ENCODE data around the gene APH1A. TPM values are rescaled to one million over a fixed set of nuclear protein-coding genes. Genes with fewer than 3 reads are reported as not detected.

APH1A gene
- polyA plus RNA-seq, 2 of the 4 experiments (the other 2 are of a cell fraction) = 109 to 118 TPM

GRCh38 chr1:150236614-150237100, 32.2 kb downstream of the APH1A start:
- POLR2A ChIA-PET = interaction anchor here (1.0 kb wide), 1 partner anchor 127 kb away, joined by 3 read pairs; the partner anchor contains the start of gene RPRD2
- TF ChIP-seq RNF2 (IDR thresholded peaks at IDR 0.05; ENCODE audit: borderline replicate concordance, low read depth) = no peak
- TF ChIP-seq RAD21 (conservative IDR thresholded peaks at IDR 0.05 in 1 of 2, IDR thresholded peaks at IDR 0.05 in 1 of 2) = peak in 1 of 2 experiments; percentile 29; a peak in 1 of 5 replicates
- peak; percentile 6; the same call in 2 of the 3 replicates for TF ChIP-seq CTCF (IDR thresholded peaks at IDR 0.05)
- TF ChIP-seq HOXA7 (CRISPR knock-in tag; IDR thresholded peaks at IDR 0.05) = no peak
- TF ChIP-seq HOXB13 (CRISPR knock-in tag; IDR thresholded peaks at IDR 0.05; ENCODE audit: low read depth) = 0 out of 2 replicates have a peak, but pooled peaks have one; percentile 2
- TF ChIP-seq GATA3 (IDR thresholded peaks at IDR 0.05; ENCODE audit: borderline replicate concordance) = no peak
- ATAC-seq (no peak), FAIRE-seq (no peak), DNase-seq (ENCODE audit: low read depth in 1 of 2, low spot score in 1 of 2) (peak in 1 of 2 experiments; percentile 82)
- H3K9me3 ChIP-seq = no peaks in the 10 kb centered on the region
- H3K27ac ChIP-seq = peak overlapping the region; percentile 65 to 81
- peak overlapping the region; percentile 77 for H3K4me3 ChIP-seq
- H3K4me2 ChIP-seq = peak overlapping the region; percentile 76
- H3K4me1 ChIP-seq = peaks cover 15% of the 10 kb centered on the region
- WGBS (ENCODE audit: missing lambda C conversion rate) = 63% methylated on average over 10 of the region's 10 CpGs
- CTCF ChIA-PET = interaction anchor here (0.6 to 1.6 kb wide), 3 partner anchors 17 to 26 kb away, joined by 3 to 10 read pairs (median 4); no protein-coding TSS in a partner anchor

- whole genome bisulfite sequencing (ENCODE audit: missing lambda C conversion rate) = 1% methylated on average over 33 of the region's 33 CpGs
- Histone ChIP-seq H3K4me1 (peaks cover 15% of the 10 kb centered on the region), H3K4me2 (peak within 1 kb of the TSS; percentile 89), H3K27ac (peak within 1 kb of the TSS; percentile 87 to 98), H3K9me3 (no peaks in the 10 kb centered on the region), H3K4me3 (peak within 1 kb of the TSS; percentile 77)
- ATAC-seq (peak; percentile 91), FAIRE-seq (peak; percentile 23), DNase-seq (ENCODE audit: low read depth in 1 of 2, low spot score in 1 of 2) (peak; percentile 99 to 100)
- ChIA-PET CTCF (interaction anchor here (0.6 to 1.6 kb wide), 3 partner anchors 17 to 26 kb away, joined by 3 to 10 read pairs (median 4); no protein-coding TSS in a partner anchor), POLR2A (interaction anchor here (0.6 to 1.0 kb wide), 5 partner anchors 11 to 394 kb away, joined by 3 read pairs; partner anchors contain the start of genes ENSA and RPRD2)
- TF ChIP-seq TFCP2L1 (CRISPR knock-in tag; IDR thresholded peaks at IDR 0.05) (no peak; the same call in 1 of the 2 replicates), NFE2L2 (conservative IDR thresholded peaks at IDR 0.05; ENCODE audit: low read length) (no peak), ZFP36 (IDR thresholded peaks at IDR 0.05; ENCODE audit: borderline replicate concordance, partially characterized antibody) (no peak), ZC3H11A (IDR thresholded peaks at IDR 0.05) (no peak), PHF8 (IDR thresholded peaks at IDR 0.05; ENCODE audit: borderline replicate concordance, low read depth) (0 out of 2 replicates have a peak, but pooled peaks have one; percentile 10), CTCF (IDR thresholded peaks at IDR 0.05) (no peak; the same call in 1 of the 3 replicates), RFX5 (IDR thresholded peaks at IDR 0.05) (no peak), EHF (CRISPR knock-in tag; IDR thresholded peaks at IDR 0.05) (no peak), SMC3 (IDR thresholded peaks at IDR 0.05) (no peak), CHD2 (IDR thresholded peaks at IDR 0.05; ENCODE audit: low read length, partially characterized antibody) (no peak), RAD21 (conservative IDR thresholded peaks at IDR 0.05 in 1 of 2, IDR thresholded peaks at IDR 0.05 in 1 of 2) (no peak), EHMT2 (IDR thresholded peaks at IDR 0.05; ENCODE audit: low read depth) (no peak), RNF2 (IDR thresholded peaks at IDR 0.05; ENCODE audit: borderline replicate concordance, low read depth) (no peak), NR3C1 (IDR thresholded peaks at IDR 0.05) (no peak), GATA3 (IDR thresholded peaks at IDR 0.05; ENCODE audit: borderline replicate concordance) (peak; percentile 76), HOXB5 (CRISPR knock-in tag; IDR thresholded peaks at IDR 0.05) (no peak), FOSB (CRISPR knock-in tag; IDR thresholded peaks at IDR 0.05) (no peak), RCOR1 (IDR thresholded peaks at IDR 0.05; ENCODE audit: low read depth, low read length) (no peak), SREBF2 (IDR thresholded peaks at IDR 0.05) (no peak), MAZ (IDR thresholded peaks at IDR 0.05; ENCODE audit: borderline replicate concordance, low read depth, low read length) (peak; percentile 35; the same call in 1 of the 2 replicates)
- TF ChIP-seq, protein P1, sequence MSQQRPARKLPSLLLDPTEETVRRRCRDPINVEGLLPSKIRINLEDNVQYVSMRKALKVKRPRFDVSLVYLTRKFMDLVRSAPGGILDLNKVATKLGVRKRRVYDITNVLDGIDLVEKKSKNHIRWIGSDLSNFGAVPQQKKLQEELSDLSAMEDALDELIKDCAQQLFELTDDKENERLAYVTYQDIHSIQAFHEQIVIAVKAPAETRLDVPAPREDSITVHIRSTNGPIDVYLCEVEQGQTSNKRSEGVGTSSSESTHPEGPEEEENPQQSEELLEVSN (IDR thresholded peaks at IDR 0.05; ENCODE audit: borderline replicate concordance, low read depth) = peak; percentile 88
- TF ChIP-seq, protein P2, sequence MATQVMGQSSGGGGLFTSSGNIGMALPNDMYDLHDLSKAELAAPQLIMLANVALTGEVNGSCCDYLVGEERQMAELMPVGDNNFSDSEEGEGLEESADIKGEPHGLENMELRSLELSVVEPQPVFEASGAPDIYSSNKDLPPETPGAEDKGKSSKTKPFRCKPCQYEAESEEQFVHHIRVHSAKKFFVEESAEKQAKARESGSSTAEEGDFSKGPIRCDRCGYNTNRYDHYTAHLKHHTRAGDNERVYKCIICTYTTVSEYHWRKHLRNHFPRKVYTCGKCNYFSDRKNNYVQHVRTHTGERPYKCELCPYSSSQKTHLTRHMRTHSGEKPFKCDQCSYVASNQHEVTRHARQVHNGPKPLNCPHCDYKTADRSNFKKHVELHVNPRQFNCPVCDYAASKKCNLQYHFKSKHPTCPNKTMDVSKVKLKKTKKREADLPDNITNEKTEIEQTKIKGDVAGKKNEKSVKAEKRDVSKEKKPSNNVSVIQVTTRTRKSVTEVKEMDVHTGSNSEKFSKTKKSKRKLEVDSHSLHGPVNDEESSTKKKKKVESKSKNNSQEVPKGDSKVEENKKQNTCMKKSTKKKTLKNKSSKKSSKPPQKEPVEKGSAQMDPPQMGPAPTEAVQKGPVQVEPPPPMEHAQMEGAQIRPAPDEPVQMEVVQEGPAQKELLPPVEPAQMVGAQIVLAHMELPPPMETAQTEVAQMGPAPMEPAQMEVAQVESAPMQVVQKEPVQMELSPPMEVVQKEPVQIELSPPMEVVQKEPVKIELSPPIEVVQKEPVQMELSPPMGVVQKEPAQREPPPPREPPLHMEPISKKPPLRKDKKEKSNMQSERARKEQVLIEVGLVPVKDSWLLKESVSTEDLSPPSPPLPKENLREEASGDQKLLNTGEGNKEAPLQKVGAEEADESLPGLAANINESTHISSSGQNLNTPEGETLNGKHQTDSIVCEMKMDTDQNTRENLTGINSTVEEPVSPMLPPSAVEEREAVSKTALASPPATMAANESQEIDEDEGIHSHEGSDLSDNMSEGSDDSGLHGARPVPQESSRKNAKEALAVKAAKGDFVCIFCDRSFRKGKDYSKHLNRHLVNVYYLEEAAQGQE (IDR thresholded peaks at IDR 0.05) = no peak
Observed at GRCh38 chr1:150235852-150236613, 32.8 kb downstream of the APH1A start, which contains the start of gene ANP32E. Gene ANP32E (minus strand): TSS chr1:150236112. CDS start chr1:150235786, 326 bp downstream.

Measured in A549 (cell line).